Upper lobe of left lung (tissue), 6 donors: Measurements from ENCODE around the gene NRXN3. TPM values are rescaled to one million over a fixed set of nuclear protein-coding genes. Genes with fewer than 3 reads are reported as not detected.

Experiments
- ATAC-seq, 2 donors: fragments of 200-7000 bp; cut with Tn5 transposase; one replicate each; pipeline ENCODE4 v1.9.1; 2022; ENCODE audit warnings: mild to moderate bottlenecking in 2 of 2, moderate library complexity in 2 of 2; ENCODE audit not compliant: low FRiP score in 2 of 2
- DNase-seq, 2 donors: peaks; one replicate each; pipeline ENCODE4 v3.0.0-alpha.2; 2019 to 2020
- H3K27ac ChIP-seq, 4 donors: fragments of 200-600 bp; sonication (generic); one replicate each; pipeline ENCODE4 v1.5.1; 2016 to 2019
- H3K27me3 ChIP-seq, 4 donors: fragments of 200-600 bp; sonication (generic); one replicate each; pipeline ENCODE4 v1.5.1; 2017 to 2019
- H3K36me3 ChIP-seq, 4 donors: fragments of 200-600 bp; sonication (generic); one replicate each; pipeline ENCODE4 v1.5.1; 2016 to 2019
- H3K4me1 ChIP-seq, 4 donors: fragments of 200-600 bp; sonication (generic); one replicate each; pipeline ENCODE4 v1.5.1; 2018 to 2019
- H3K4me3 ChIP-seq, 4 donors: fragments of 200-600 bp; sonication (generic); one replicate each; pipeline ENCODE4 v1.5.1; 2017 to 2019; ENCODE audit warnings: mild to moderate bottlenecking in 2 of 4, moderate library complexity in 1 of 4
- H3K9me3 ChIP-seq, 4 donors: fragments of 200-600 bp; sonication (generic); one replicate each; pipeline ENCODE4 v1.5.1; 2018 to 2019
- EP300 ChIP-seq, 4 donors: sonication (generic); formaldehyde crosslinking; IDR thresholded peaks; one replicate each; pipeline ENCODE4 v1.5.1; 2017; ENCODE audit warnings: antibody characterized with exemption in 4 of 4, control low read depth in 2 of 4
- POLR2A ChIP-seq, 4 donors: fragments of 450-650 bp; IDR thresholded peaks; one replicate each; pipeline ENCODE4 v1.5.1; 2016 to 2017; ENCODE audit warnings: antibody characterized with exemption in 4 of 4, mild to moderate bottlenecking in 2 of 4
- POLR2AphosphoS5 ChIP-seq, 2 donors: sonication (generic); formaldehyde crosslinking; IDR thresholded peaks; one replicate each; pipeline ENCODE4 v1.5.1; 2017; ENCODE audit warnings: antibody characterized with exemption in 2 of 2
- WGBS, 2 donors: methylation state at CpG; one replicate each; pipeline ENCODE4 v1.1.5; 2017 to 2018; 5-methylcytosine and 5-hydroxymethylcytosine counted together
- total RNA-seq, 6 donors: library from RNA; depleted of rRNA in 4 of 6; stranded (reverse); fragments of >200 nt in 4 of 6; gene quantifications; one replicate each; pipeline versions ENCODE4 v1.1.0 to v1.2.1, GENCODE V29; 2016 to 2021
- TF ChIP-seq, protein P1 (sequence below), 6 experiments: fragments of 450-650 bp in 4 of 6; fragments of 200-600 bp in 2 of 6; sonication (generic) in 2 of 6; IDR thresholded peaks; one replicate each; pipeline ENCODE4 v1.5.1; 2016 to 2019; ENCODE audit warnings: antibody characterized with exemption in 6 of 6
- donor health status: DM: no; HTN: no; CAD: no; lungs with moderate emphysema.
- donor health status: DM: no; HTN: yes; CAD: no; lungs with severe emphysema.

Gene NRXN3
- total RNA-seq, 6 donors from 2014 or later = 4.4 to 14.9 (median 7.2) TPM

- 78 to 82% methylated on average over 1 of the region's 1 CpG for WGBS, 2 donors
- Histone ChIP-seq H3K27ac (no peak overlapping the region), H3K4me3 (no peak overlapping the region), H3K27me3 (no peaks in the 10 kb centered on the region), H3K9me3 (no peaks in the 10 kb centered on the region), H3K36me3 (no peaks in the 10 kb centered on the region), H3K4me1 (no peaks in the 10 kb centered on the region)
- DNase-seq (no peak), ATAC-seq (no peak)
- TF ChIP-seq POLR2AphosphoS5 (IDR thresholded peaks at IDR 0.05) (no peak), POLR2A (IDR thresholded peaks at IDR 0.05) (no peak), EP300 (IDR thresholded peaks at IDR 0.05) (no peak)
- TF ChIP-seq, protein P1, sequence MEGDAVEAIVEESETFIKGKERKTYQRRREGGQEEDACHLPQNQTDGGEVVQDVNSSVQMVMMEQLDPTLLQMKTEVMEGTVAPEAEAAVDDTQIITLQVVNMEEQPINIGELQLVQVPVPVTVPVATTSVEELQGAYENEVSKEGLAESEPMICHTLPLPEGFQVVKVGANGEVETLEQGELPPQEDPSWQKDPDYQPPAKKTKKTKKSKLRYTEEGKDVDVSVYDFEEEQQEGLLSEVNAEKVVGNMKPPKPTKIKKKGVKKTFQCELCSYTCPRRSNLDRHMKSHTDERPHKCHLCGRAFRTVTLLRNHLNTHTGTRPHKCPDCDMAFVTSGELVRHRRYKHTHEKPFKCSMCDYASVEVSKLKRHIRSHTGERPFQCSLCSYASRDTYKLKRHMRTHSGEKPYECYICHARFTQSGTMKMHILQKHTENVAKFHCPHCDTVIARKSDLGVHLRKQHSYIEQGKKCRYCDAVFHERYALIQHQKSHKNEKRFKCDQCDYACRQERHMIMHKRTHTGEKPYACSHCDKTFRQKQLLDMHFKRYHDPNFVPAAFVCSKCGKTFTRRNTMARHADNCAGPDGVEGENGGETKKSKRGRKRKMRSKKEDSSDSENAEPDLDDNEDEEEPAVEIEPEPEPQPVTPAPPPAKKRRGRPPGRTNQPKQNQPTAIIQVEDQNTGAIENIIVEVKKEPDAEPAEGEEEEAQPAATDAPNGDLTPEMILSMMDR (IDR thresholded peaks at IDR 0.05) = no peak
Measured at GRCh38 chr14:78605897-78606500, 435.8 kb downstream of the NRXN3 start.

- no peaks in the 10 kb centered on the region for H3K36me3 ChIP-seq
- no peaks in the 10 kb centered on the region for H3K27me3 ChIP-seq
- 63 to 66% methylated on average over 4 of the region's 4 CpGs for WGBS, 2 donors
- no peaks in the 10 kb centered on the region for H3K4me1 ChIP-seq
- no peaks in the 10 kb centered on the region for H3K9me3 ChIP-seq
- no peak overlapping the region for H3K4me3 ChIP-seq
- ATAC-seq (no peak), DNase-seq (no peak)
- TF ChIP-seq, protein P1 (IDR thresholded peaks at IDR 0.05) = no peak
- TF ChIP-seq POLR2AphosphoS5 (IDR thresholded peaks at IDR 0.05) (no peak), POLR2A (IDR thresholded peaks at IDR 0.05) (no peak), EP300 (IDR thresholded peaks at IDR 0.05) (no peak)
- no peak overlapping the region for H3K27ac ChIP-seq
Measured at GRCh38 chr14:78608998-78609787, 439.0 kb downstream of the NRXN3 start.

- Histone ChIP-seq H3K4me1 (no peaks in the 10 kb centered on the region), H3K36me3 (no peaks in the 10 kb centered on the region), H3K9me3 (no peaks in the 10 kb centered on the region), H3K27ac (no peak overlapping the region), H3K4me3 (no peak overlapping the region), H3K27me3 (no peaks in the 10 kb centered on the region)
- 82 to 86% methylated on average over 4 of the region's 4 CpGs for WGBS, 2 donors
- no peak for DNase-seq
- ATAC-seq = no peak
- TF ChIP-seq EP300 (IDR thresholded peaks at IDR 0.05) (no peak), POLR2AphosphoS5 (IDR thresholded peaks at IDR 0.05) (no peak), POLR2A (IDR thresholded peaks at IDR 0.05) (no peak)
- TF ChIP-seq, protein P1 (IDR thresholded peaks at IDR 0.05) = no peak
Measured at GRCh38 chr14:78610994-78611393, 440.8 kb downstream of the NRXN3 start.

DNA sequence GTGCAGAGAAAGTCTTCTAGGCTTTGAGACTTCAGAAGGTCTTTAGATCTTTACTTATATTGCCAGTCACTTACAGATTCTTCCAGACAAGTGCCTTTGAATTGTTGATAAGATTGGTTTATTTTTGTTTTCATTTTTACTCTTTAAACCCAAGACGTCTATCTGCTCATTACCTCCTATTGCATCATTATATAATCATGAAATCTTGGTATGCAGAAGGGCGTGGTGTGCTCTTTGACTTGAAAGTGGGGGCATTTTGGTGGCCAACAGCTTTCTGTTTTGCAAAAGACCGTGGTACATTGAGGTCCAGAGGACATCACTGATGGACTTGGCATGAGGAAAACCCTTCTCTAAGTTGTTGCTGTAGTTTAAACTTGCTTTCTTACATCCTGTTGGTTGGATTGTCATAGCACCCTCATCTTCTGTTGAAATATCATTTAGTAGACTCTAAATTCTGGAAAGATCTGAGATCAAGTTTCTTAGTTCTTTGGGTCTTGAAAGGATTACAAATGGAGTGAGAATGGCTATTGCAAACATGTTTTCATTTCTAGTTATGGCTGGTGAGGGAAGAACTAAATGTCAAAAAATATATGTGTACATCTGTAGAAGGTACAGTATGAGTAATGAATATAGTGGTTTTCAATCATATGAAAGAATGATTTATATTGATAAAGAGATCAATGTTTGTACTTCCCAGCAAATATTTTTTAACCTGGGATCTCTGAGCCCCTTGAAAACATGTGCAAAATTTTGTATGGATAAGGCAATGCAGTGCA lies 441.8 kb downstream of the NRXN3 start:
- Histone ChIP-seq H3K9me3 (no peaks in the 10 kb centered on the region), H3K27ac (no peak overlapping the region), H3K4me1 (no peaks in the 10 kb centered on the region), H3K36me3 (no peaks in the 10 kb centered on the region), H3K27me3 (no peaks in the 10 kb centered on the region), H3K4me3 (no peak overlapping the region)
- TF ChIP-seq POLR2A (IDR thresholded peaks at IDR 0.05) (no peak), EP300 (IDR thresholded peaks at IDR 0.05) (no peak), POLR2AphosphoS5 (IDR thresholded peaks at IDR 0.05) (no peak)
- TF ChIP-seq, protein P1 (IDR thresholded peaks at IDR 0.05) = no peak
- no peak for DNase-seq
- ATAC-seq = no peak
- WGBS, 2 donors = 48 to 70% methylated on average over 3 of the region's 3 CpGs
